Measurements from ENCODE around the gene SSB. TPM values are rescaled to one million over a fixed set of nuclear protein-coding genes. Genes with fewer than 3 reads are reported as not detected.
"Not testable (repeated sequence)": the region's sequence is repeated elsewhere in the genome, so short reads cannot be mapped to it uniquely, and the experiment has no call there.

Gene SSB
- polyA plus RNA-seq, 4 donors, result 129 to 230 (median 191) TPM

GRCh38 chr2:169781249-169782013 is 17.2 kb upstream of the SSB start:
- DNase-seq (ENCODE audit: low read depth in 4 of 4, low spot score in 3 of 4), result no peak

GRCh38 chr2:169782513-169782912 is 16.2 kb upstream of the SSB start:
- no peak for DNase-seq (ENCODE audit: low read depth in 4 of 4, low spot score in 3 of 4)

- DNase-seq (ENCODE audit: low read depth in 4 of 4, low spot score in 3 of 4), result no peak
These were observed 8.1 kb upstream of the SSB start for GRCh38 chr2:169790581-169790980.

GRCh38 chr2:169795181-169795580 is 3.5 kb upstream of the SSB start:
- DNase-seq (ENCODE audit: low read depth in 4 of 4, low spot score in 3 of 4), result no peak

GRCh38 chr2:169796441-169796840 is 2.2 kb upstream of the SSB start:
- no peak for DNase-seq (ENCODE audit: low read depth in 4 of 4, low spot score in 3 of 4)

- no peak for DNase-seq (ENCODE audit: low read depth in 4 of 4, low spot score in 3 of 4)
These were observed 1.1 kb upstream of the SSB start for GRCh38 chr2:169797601-169798000.

GRCh38 chr2:169798397-169798717 is 314 bp upstream of the SSB start:
- no peak for DNase-seq (ENCODE audit: low read depth in 4 of 4, low spot score in 3 of 4)

- DNase-seq (ENCODE audit: low read depth in 4 of 4, low spot score in 3 of 4), result no peak
These were observed 4.8 kb downstream of the SSB start for GRCh38 chr2:169803480-169803879.

- DNase-seq (ENCODE audit: low read depth in 4 of 4, low spot score in 3 of 4), result no peak
These were observed 7.9 kb downstream of the SSB start for GRCh38 chr2:169806586-169806985.

GRCh38 chr2:169808221-169808620 is 9.6 kb downstream of the SSB start:
- no peak for DNase-seq (ENCODE audit: low read depth in 4 of 4, low spot score in 3 of 4)

GRCh38 chr2:169815849-169816248 is 17.2 kb downstream of the SSB start:
- DNase-seq (ENCODE audit: low read depth in 4 of 4, low spot score in 3 of 4), result no peak

GRCh38 chr2:169816961-169817360 is 18.3 kb downstream of the SSB start:
- DNase-seq (ENCODE audit: low read depth in 4 of 4, low spot score in 3 of 4), result not testable (repeated sequence)

GRCh38 chr2:169817369-169817768 is 18.7 kb downstream of the SSB start:
- not testable (repeated sequence) for DNase-seq (ENCODE audit: low read depth in 4 of 4, low spot score in 3 of 4)

GRCh38 chr2:169818241-169818640 is 19.6 kb downstream of the SSB start:
- DNase-seq (ENCODE audit: low read depth in 4 of 4, low spot score in 3 of 4), result no peak

GRCh38 chr2:169819106-169819505 is 20.4 kb downstream of the SSB start:
- no peak for DNase-seq (ENCODE audit: low read depth in 4 of 4, low spot score in 3 of 4)

- DNase-seq (ENCODE audit: low read depth in 4 of 4, low spot score in 3 of 4), result not testable (repeated sequence)
These were observed 21.4 kb downstream of the SSB start for GRCh38 chr2:169820101-169820500.

- DNase-seq (ENCODE audit: low read depth in 4 of 4, low spot score in 3 of 4), result no peak
These were observed 23.4 kb downstream of the SSB start for GRCh38 chr2:169822036-169822435.

- no peak for DNase-seq (ENCODE audit: low read depth in 4 of 4, low spot score in 3 of 4)
These were observed 24.2 kb downstream of the SSB start for GRCh38 chr2:169822785-169823392.

- no peak for DNase-seq (ENCODE audit: low read depth in 4 of 4, low spot score in 3 of 4)
These were observed 25.3 kb downstream of the SSB start for GRCh38 chr2:169823996-169824372.

- DNase-seq (ENCODE audit: low read depth in 4 of 4, low spot score in 3 of 4), result peak in 3 of 4 donors; percentile 54 to 69 (median 63)
These were observed 26.0 kb downstream of the SSB start, which contains the start of gene METTL5 for GRCh38 chr2:169824373-169825333. Gene METTL5, minus strand, starts transcription at chr2:169824905. Its CDS starts 308 bp downstream, at chr2:169824597.
